GM12865 (cell line): Measurements from ENCODE around the gene PAMR1.

ENCODE experiments used
- DNase-seq: peaks from one replicate; pipeline ENCODE4 v3.0.0; 2010; ENCODE audit warnings: low read depth
- H3K4me3 ChIP-seq: 2 replicates; pipeline ENCODE4 v1.5.1; 2011; ENCODE audit warnings: mild to moderate bottlenecking, low read depth, low read length, control low read depth
- CTCF ChIP-seq: IDR thresholded peaks from 2 replicates; pipeline ENCODE4 v1.5.1; 2011; ENCODE audit warnings: low read length, control low read depth, low read depth, inconsistent platforms; ENCODE audit not compliant: insufficient read depth; ENCODE audit errors: missing control alignments

The PAMR1 gene, protein sequence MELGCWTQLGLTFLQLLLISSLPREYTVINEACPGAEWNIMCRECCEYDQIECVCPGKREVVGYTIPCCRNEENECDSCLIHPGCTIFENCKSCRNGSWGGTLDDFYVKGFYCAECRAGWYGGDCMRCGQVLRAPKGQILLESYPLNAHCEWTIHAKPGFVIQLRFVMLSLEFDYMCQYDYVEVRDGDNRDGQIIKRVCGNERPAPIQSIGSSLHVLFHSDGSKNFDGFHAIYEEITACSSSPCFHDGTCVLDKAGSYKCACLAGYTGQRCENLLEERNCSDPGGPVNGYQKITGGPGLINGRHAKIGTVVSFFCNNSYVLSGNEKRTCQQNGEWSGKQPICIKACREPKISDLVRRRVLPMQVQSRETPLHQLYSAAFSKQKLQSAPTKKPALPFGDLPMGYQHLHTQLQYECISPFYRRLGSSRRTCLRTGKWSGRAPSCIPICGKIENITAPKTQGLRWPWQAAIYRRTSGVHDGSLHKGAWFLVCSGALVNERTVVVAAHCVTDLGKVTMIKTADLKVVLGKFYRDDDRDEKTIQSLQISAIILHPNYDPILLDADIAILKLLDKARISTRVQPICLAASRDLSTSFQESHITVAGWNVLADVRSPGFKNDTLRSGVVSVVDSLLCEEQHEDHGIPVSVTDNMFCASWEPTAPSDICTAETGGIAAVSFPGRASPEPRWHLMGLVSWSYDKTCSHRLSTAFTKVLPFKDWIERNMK

DNA sequence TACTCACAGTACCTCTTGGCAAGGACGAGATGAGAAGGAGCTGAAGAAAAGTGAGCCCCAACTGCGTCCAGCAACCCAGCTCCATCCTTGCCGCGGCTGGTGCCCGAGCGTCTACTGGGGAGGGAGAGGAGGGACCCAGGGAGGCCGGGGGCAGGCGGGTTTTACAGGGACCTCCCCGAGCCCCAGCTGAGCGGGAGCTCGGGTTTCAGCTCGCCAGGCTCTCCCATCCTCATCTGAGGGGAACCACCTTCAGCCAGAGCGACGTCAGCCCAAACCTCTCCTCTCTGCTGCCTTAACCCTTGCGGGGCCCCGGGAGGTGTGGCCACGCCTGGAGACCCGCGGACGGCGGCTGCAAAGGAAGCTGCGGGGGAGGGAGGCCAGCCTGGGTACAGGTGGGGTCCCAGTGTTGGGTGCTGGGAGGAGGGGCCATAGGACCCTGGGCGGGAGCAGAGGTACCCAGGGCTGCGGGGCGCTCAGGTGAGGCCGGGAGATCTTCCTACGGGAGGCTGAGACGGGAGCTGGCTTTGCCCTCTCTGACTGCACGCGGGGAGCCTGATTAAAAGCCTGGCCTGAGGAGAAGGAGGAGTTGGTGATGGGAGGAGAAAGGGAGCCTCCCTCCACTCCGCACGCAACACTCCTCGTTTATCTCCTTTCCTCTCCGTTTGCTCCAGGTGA, at the start of gene PAMR1:
Gene PAMR1 (minus strand): TSS at position 116 of the 675 bp plus-strand sequence. CDS start 31 bp downstream, at position 85.
- no peak for DNase-seq
- H3K4me3 ChIP-seq, result no peak within 1 kb of the TSS
- no peak for TF ChIP-seq CTCF

DNA sequence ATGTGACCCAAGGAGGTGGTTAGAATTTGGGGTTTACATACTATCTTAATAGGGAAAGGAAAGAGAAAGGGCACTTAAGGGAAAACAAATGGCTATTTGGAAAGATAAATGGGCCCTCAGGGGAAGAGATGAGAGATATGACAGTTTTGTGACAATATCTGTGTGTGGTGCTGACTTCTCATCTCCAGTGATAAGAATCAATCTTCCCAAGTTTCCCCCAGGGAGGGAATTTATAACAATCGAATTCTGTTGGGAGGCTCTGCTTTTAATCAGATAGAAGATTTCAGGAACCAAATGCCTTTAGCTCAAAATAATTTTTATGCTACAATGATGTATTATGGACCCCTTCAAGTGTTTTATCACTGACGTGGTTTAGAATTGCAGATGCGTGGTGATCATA, 46.3 kb upstream of the PAMR1 start:
- TF ChIP-seq CTCF, result no peak
- no peak overlapping the region for H3K4me3 ChIP-seq
- DNase-seq, result no peak

DNA sequence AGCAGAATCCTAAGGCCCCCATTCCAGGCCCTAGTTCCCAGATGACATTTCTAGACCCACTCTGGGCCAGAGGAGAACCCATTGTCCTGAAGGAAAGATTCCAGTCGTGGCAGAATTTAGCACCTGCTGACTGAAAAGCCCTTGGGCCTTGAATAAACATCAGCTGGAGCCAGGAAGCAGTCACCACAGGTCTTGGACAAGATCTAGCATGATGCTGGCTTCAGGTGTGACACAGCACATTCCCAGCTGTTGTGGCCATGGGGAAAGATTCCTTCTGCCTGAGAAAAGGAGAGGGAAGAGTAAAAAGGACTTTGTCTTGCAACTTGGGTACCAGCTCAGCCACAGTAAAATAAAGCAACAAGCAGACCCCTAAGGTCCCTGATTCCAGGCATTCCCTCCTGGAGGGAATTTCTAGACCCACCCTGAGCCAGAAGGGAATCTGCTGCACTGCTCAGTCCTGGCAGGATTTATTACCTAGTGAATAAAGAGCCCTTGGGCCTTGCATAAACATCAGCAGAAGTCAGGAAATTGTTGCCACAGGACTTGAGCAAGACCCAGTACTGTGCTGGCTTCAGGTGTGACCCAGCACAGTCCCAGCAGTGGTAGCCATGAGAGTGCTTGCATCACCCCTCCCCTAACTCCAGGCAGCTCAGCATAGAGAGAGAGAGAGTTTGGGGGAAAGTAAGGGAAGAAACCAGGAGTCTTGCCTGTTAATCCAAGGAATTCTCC, 42.5 kb upstream of the PAMR1 start:
- no peak for DNase-seq
- H3K4me3 ChIP-seq, result no peak overlapping the region
- no peak for TF ChIP-seq CTCF

GRCh38 chr11:35566885-35567284, 41.5 kb upstream of the PAMR1 start:
- no peak for DNase-seq
- H3K4me3 ChIP-seq, result no peak overlapping the region
- no peak for TF ChIP-seq CTCF

- no peak for TF ChIP-seq CTCF
- no peak overlapping the region for H3K4me3 ChIP-seq
- no peak for DNase-seq
These were observed 40.8 kb upstream of the PAMR1 start for GRCh38 chr11:35566181-35566580.

- DNase-seq, result peak; percentile 2
- TF ChIP-seq CTCF, result no peak
- no peak overlapping the region for H3K4me3 ChIP-seq
These were observed 38.8 kb upstream of the PAMR1 start for GRCh38 chr11:35564245-35564595.
